GM12878 (cell line): ENCODE measurements around the gene CNNM1. TPM values are rescaled to one million over a fixed set of nuclear protein-coding genes. Genes with fewer than 3 reads are reported as not detected.

ENCODE experiments used
- ATAC-seq: fragments of 200-7000 bp; cut with Tn5 transposase; 3 replicates; pipeline ENCODE4 v1.9.1; 2020; ENCODE audit warnings: mild to moderate bottlenecking, moderate library complexity
- BruUV-seq: library from RNA; stranded (reverse); fragments of 400-500 nt; replicated peaks from 2 replicates; lab custom pipeline; 2021; lab: Mats Ljungman, UMichigan
- CTCF ChIA-PET: fragments of 300-600 bp; sonication (Branson Sonifier 250); formaldehyde crosslinking; extraction: SDS; loops from one replicate; lab custom pipeline; 2021; ENCODE audit warnings: inconsistent platforms; lab: Yijun Ruan, JAX
- POLR2A ChIA-PET: fragments of 350-600 bp; formaldehyde crosslinking; extraction: SDS; loops from one replicate; lab custom pipeline; 2021; ENCODE audit warnings: inconsistent platforms; lab: Charles Lee
- RAD21 ChIA-PET: fragments of 300-600 bp; sonication (Branson Sonifier 250); formaldehyde crosslinking; loops from one replicate; lab custom pipeline; 2023; ENCODE audit warnings: antibody characterized with exemption; ENCODE audit not compliant: unreplicated experiment; lab: Charles Lee
- SMC1A ChIA-PET: fragments of 300-600 bp; sonication (Branson Sonifier 250); formaldehyde crosslinking; loops from one replicate; lab custom pipeline; 2023; ENCODE audit not compliant: unreplicated experiment, uncharacterized antibody; lab: Charles Lee
- DNase-seq: peaks from one replicate; pipeline ENCODE4 v3.0.0-alpha.2; 2011; ENCODE audit warnings: low read depth, low spot score
- FAIRE-seq: peaks from 3 replicates; lab custom pipeline; 2011; peaks lifted over from hg19 to GRCh38; lab: Jason Lieb, UNC
- H2AFZ ChIP-seq: 2 replicates; pipeline ENCODE4 v1.6.0; 2011; ENCODE audit warnings: low read depth, low read length, control low read depth; ENCODE audit not compliant: control insufficient read depth
- H3K27ac ChIP-seq: 2 replicates; pipeline ENCODE4 v1.5.1; 2011; ENCODE audit warnings: control low read depth; ENCODE audit not compliant: control insufficient read depth, insufficient read depth
- H3K27me3 ChIP-seq, 2 experiments: replicated peaks in 1 of 2; 2 replicates each; pipeline versions ENCODE4 v1.6.0 to v1.6.1; 2011; ENCODE audit warnings: low read length in 1 of 2; ENCODE audit not compliant: control insufficient read depth in 2 of 2, insufficient read depth in 2 of 2
- H3K36me3 ChIP-seq, 2 experiments: 2 replicates each; pipeline ENCODE4 v1.5.1; 2011; ENCODE audit warnings: low read length in 1 of 2; ENCODE audit not compliant: control insufficient read depth in 2 of 2, insufficient read depth in 2 of 2
- H3K4me1 ChIP-seq: 2 replicates; pipeline ENCODE4 v1.6.1; 2011; ENCODE audit warnings: mild to moderate bottlenecking, low read length, moderate library complexity, mixed read lengths; ENCODE audit not compliant: control insufficient read depth, insufficient read depth
- H3K4me2 ChIP-seq: 2 replicates; pipeline ENCODE4 v1.6.0; 2011; ENCODE audit warnings: control low read depth; ENCODE audit not compliant: control insufficient read depth, insufficient read depth
- H3K4me3 ChIP-seq: fragments of 200-600 bp; sonication (generic); 2 replicates; pipeline ENCODE4 v1.5.1; 2016
- H3K79me2 ChIP-seq: 2 replicates; pipeline ENCODE4 v1.6.0; 2011; ENCODE audit warnings: low read length; ENCODE audit not compliant: control insufficient read depth, insufficient read depth
- H3K9ac ChIP-seq: 2 replicates; pipeline ENCODE4 v1.8.0; 2011; ENCODE audit warnings: low read length, control low read depth, mixed read lengths; ENCODE audit not compliant: control insufficient read depth, insufficient read depth
- H3K9me3 ChIP-seq: replicated peaks from 3 replicates; pipeline ENCODE4 v1.5.1; 2011; ENCODE audit warnings: mild to moderate bottlenecking, low read length; ENCODE audit not compliant: control insufficient read depth, insufficient read depth
- H4K20me1 ChIP-seq: 2 replicates; pipeline ENCODE4 v1.6.0; 2011; ENCODE audit not compliant: control insufficient read depth, insufficient read depth
- IKZF1 ChIP-seq: fragments of 450-650 bp; conservative IDR thresholded peaks from 2 replicates; pipeline ENCODE4 v1.6.1; 2017; ENCODE audit warnings: antibody characterized with exemption, mild to moderate bottlenecking
- SREBF1 ChIP-seq: IDR thresholded peaks from 2 replicates; pipeline ENCODE4 v1.6.1; 2012; ENCODE audit warnings: mild to moderate bottlenecking, low read length
- STAT3 ChIP-seq: IDR thresholded peaks from 2 replicates; pipeline ENCODE4 v1.6.1; 2011; ENCODE audit warnings: low read depth, low read length, improper control_type of control experiment
- ZNF217 ChIP-seq: fragments of 450-650 bp; IDR thresholded peaks from 2 replicates; pipeline ENCODE4 v1.6.1; 2017; ENCODE audit warnings: antibody characterized with exemption, mild to moderate bottlenecking
- ZZZ3 ChIP-seq: IDR thresholded peaks from 2 replicates; pipeline ENCODE4 v1.6.1; 2011; ENCODE audit warnings: low read depth; ENCODE audit not compliant: control insufficient read depth, insufficient read length
- WGBS: methylation state at CpG from one replicate; pipeline ENCODE4 v1.1.6; 2016; ENCODE audit warnings: low lambda C conversion rate; ENCODE audit not compliant: insufficient replicate concordance, insufficient coverage; ENCODE audit errors: missing lambda C conversion rate; 5-methylcytosine and 5-hydroxymethylcytosine counted together
- in situ Hi-C: fragments of 300-500 bp; cut with MboI; formaldehyde crosslinking; loops from 9 replicates; pipeline ENCODE4 v1.14.3; 2018; ENCODE audit warnings: mixed read lengths
- intact Hi-C: fragments of 100-400 bp; cut with micrococcal nuclease; formaldehyde crosslinking; loops from one replicate; pipeline ENCODE4 v1.14.2; 2022; ENCODE audit not compliant: unreplicated experiment
- polyA plus RNA-seq, 11 experiments: library from polyadenylated mRNA; depleted of rRNA in 4 of 11; unstranded in 6 of 11; stranded (reverse) in 5 of 11; fragments of >200 nt; fragmentation: Nextera tagmentation in 4 of 11; fragmentation: Illumina TruSeq in 1 of 11; extraction: Ambion mirVana in 4 of 11; extraction: Trizol in 1 of 11; gene quantifications; 1 replicate in 1 of 11; 2 replicates in 10 of 11; pipeline versions ENCODE4 v1.2.1 to v1.2.3, GENCODE V29; 2011 to 2016; ENCODE audit warnings: inconsistent platforms in 2 of 11, missing spikeins in 2 of 11, low read depth in 1 of 11
- total RNA-seq, 4 experiments: library from RNA; depleted of rRNA in 3 of 4; stranded (reverse); fragments of >200 nt in 3 of 4; fragmentation: Illumina TruSeq in 1 of 4; extraction: Trizol in 1 of 4; gene quantifications; 2 replicates each; pipeline versions ENCODE4 v1.2.1 to v1.2.3, GENCODE V29; 2013 to 2021
- TF ChIP-seq, protein P1 (sequence below): IDR thresholded peaks from 2 replicates; pipeline ENCODE4 v1.6.1; 2011; ENCODE audit warnings: borderline replicate concordance, low read depth, mild to moderate bottlenecking, moderate library complexity, mixed read lengths, low read length; ENCODE audit not compliant: insufficient read depth; ENCODE audit errors: extremely low read length
- TF ChIP-seq, protein P2 (sequence below): fragments of 450-650 bp; formaldehyde crosslinking; IDR thresholded peaks from 2 replicates; pipeline ENCODE4 v1.4.0; 2020; ENCODE audit warnings: mild to moderate bottlenecking, moderate library complexity

CNNM1 gene
- total and polyA plus RNA-seq, 10 of the 15 experiments (the other 5 are each of a cell fraction or from before 2014, with no cell fraction given): 0.01 TPM; not detected in 9

DNA sequence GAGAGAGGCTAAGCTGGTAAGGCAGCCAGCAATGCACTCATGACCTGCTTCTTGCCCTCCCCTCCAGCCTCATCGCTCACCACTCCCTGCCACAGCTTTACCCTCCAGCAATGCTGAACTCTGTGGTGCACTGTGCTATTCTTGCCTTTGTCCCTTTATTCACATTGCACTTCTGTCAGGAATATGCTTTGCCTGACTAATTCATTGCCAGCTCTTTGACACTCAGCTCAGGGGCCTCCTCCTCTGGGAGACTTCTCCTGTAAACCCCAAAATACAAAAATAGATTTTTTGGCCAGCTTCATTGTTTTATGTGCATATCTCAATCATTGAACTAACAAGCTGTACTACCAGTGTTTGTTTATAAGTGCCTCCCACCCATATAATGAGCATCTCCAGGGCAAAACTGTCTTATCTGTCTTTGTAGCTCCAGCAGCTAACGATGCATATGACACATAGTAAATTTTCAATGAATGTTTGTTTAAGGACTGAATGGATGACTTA lies 8.2 kb downstream of the CNNM1 start:
- Histone ChIP-seq H3K36me3 (no peaks in the 10 kb centered on the region), H3K9ac (no peak overlapping the region), H3K9me3 (no peaks in the 10 kb centered on the region), H3K4me2 (no peak overlapping the region), H2AFZ (no peak overlapping the region), H4K20me1 (no peaks in the 10 kb centered on the region), H3K4me1 (no peaks in the 10 kb centered on the region), H3K27ac (no peak overlapping the region), H3K79me2 (no peaks in the 10 kb centered on the region), H3K27me3 (no peaks in the 10 kb centered on the region; a peak in 1 of 4 replicates), H3K4me3 (no peak overlapping the region)
- ATAC-seq: no peak
- CTCF ChIA-PET: interaction anchor here (0.8 to 1.2 kb wide), 2 partner anchors 9 to 45 kb away, joined by 3 read pairs; no protein-coding TSS in a partner anchor
- in situ Hi-C loops: no loop called here
- intact Hi-C loops: no loop called here
- WGBS: 17% methylated on average over 2 of the region's 2 CpGs
- no peak for FAIRE-seq
- no TSS peak for BruUV-seq
- SMC1A ChIA-PET: no interaction called here
- RAD21 ChIA-PET: no interaction called here
- TF ChIP-seq ZNF217 (no peak), IKZF1 (no peak), ZZZ3 (no peak), SREBF1 (no peak), STAT3 (no peak)
- TF ChIP-seq, protein P1, sequence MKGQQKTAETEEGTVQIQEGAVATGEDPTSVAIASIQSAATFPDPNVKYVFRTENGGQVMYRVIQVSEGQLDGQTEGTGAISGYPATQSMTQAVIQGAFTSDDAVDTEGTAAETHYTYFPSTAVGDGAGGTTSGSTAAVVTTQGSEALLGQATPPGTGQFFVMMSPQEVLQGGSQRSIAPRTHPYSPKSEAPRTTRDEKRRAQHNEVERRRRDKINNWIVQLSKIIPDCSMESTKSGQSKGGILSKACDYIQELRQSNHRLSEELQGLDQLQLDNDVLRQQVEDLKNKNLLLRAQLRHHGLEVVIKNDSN: no peak
- TF ChIP-seq, protein P2, sequence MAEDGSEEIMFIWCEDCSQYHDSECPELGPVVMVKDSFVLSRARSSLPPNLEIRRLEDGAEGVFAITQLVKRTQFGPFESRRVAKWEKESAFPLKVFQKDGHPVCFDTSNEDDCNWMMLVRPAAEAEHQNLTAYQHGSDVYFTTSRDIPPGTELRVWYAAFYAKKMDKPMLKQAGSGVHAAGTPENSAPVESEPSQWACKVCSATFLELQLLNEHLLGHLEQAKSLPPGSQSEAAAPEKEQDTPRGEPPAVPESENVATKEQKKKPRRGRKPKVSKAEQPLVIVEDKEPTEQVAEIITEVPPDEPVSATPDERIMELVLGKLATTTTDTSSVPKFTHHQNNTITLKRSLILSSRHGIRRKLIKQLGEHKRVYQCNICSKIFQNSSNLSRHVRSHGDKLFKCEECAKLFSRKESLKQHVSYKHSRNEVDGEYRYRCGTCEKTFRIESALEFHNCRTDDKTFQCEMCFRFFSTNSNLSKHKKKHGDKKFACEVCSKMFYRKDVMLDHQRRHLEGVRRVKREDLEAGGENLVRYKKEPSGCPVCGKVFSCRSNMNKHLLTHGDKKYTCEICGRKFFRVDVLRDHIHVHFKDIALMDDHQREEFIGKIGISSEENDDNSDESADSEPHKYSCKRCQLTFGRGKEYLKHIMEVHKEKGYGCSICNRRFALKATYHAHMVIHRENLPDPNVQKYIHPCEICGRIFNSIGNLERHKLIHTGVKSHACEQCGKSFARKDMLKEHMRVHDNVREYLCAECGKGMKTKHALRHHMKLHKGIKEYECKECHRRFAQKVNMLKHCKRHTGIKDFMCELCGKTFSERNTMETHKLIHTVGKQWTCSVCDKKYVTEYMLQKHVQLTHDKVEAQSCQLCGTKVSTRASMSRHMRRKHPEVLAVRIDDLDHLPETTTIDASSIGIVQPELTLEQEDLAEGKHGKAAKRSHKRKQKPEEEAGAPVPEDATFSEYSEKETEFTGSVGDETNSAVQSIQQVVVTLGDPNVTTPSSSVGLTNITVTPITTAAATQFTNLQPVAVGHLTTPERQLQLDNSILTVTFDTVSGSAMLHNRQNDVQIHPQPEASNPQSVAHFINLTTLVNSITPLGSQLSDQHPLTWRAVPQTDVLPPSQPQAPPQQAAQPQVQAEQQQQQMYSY (CRISPR knock-in tag): no peak
- DNase-seq: no peak
- POLR2A ChIA-PET: no interaction called here
